Measurements from ENCODE around the gene TRMT10C. TPM values are rescaled to one million over a fixed set of nuclear protein-coding genes. Genes with fewer than 3 reads are reported as not detected.
"Not testable (repeated sequence)": the region's sequence is repeated elsewhere in the genome, so short reads cannot be mapped to it uniquely, and the experiment has no call there.

Gene TRMT10C
- total RNA-seq, 1 donor from 2014 or later, result 30.3 TPM

DNA sequence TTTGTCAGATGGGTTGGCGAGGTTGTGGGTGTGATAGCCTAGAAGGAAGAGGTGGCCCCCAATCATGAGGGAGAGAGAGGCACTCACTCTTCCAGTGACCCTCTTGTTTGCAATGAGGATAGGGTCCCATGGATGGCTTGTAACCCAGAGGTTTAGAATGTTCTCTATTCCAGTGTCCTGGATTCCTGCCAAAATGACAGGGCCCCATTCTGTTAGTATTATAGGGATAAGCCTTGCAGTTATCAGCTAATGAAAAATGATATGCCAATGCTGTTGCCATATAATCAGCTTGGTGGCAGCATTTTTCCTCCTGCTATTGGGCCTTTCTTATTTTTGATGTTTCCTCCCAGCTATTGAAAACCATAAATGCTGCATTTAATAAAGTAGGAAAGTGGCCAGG, 25.4 kb upstream of the TRMT10C start:
- intact Hi-C loops (cut with micrococcal nuclease), result no loop called here
- Histone ChIP-seq H3K4me1 (no peaks in the 10 kb centered on the region), H3K27ac (replicated peaks) (no peak overlapping the region), H3K9me3 (replicated peaks) (no peaks in the 10 kb centered on the region), H3K27me3 (ENCODE audit: low read depth) (no peaks in the 10 kb centered on the region), H3K36me3 (no peaks in the 10 kb centered on the region), H3K4me3 (no peak overlapping the region)
- DNase-seq, result no peak
- TF ChIP-seq CTCF (IDR thresholded peaks at IDR 0.05; ENCODE audit: borderline replicate concordance), result no peak

DNA sequence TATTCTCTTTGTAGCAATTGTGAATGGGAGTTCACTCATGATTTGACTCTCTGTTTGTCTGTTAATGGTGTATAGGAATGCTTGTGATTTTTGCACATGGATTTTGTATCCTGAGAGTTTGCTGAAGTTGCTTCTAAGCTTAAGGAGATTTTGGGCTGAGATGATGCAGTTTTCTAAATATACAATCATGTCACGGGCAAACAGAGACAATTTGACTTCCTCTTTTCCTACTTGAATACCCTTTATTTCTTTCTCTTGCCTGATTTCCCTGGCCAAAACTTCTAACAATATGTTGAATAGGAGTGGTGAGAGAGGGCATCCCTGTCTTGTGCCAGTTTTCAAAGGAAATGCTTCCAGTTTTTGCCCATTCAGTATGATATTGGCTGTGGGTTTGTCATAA, 24.7 kb upstream of the TRMT10C start:
- intact Hi-C loops (cut with micrococcal nuclease); H3K36me3 ChIP-seq; DNase-seq; H3K4me1 ChIP-seq; H3K27ac ChIP-seq (replicated peaks); H3K4me3 ChIP-seq; H3K27me3 ChIP-seq (ENCODE audit: low read depth); H3K9me3 ChIP-seq (replicated peaks): not testable (repeated sequence)

- Histone ChIP-seq H3K27ac (replicated peaks) (no peak overlapping the region), H3K4me1 (no peaks in the 10 kb centered on the region), H3K9me3 (replicated peaks) (no peaks in the 10 kb centered on the region), H3K27me3 (ENCODE audit: low read depth) (no peaks in the 10 kb centered on the region), H3K4me3 (no peak overlapping the region), H3K36me3 (no peaks in the 10 kb centered on the region)
- intact Hi-C loops (cut with micrococcal nuclease), result no loop called here
- no peak for TF ChIP-seq CTCF (IDR thresholded peaks at IDR 0.05; ENCODE audit: borderline replicate concordance)
- DNase-seq, result no peak
These were observed 18.7 kb upstream of the TRMT10C start for GRCh38 chr3:101542957-101543356.

- intact Hi-C loops (cut with micrococcal nuclease), result no loop called here
These were observed 17.4 kb upstream of the TRMT10C start for GRCh38 chr3:101544161-101544850.

GRCh38 chr3:101548527-101549105, 13.1 kb upstream of the TRMT10C start:
- intact Hi-C loops (cut with micrococcal nuclease), result loop anchor here (2.0 kb wide), 1 partner anchor 46 kb away; no protein-coding TSS in a partner anchor
- Histone ChIP-seq H3K9me3 (replicated peaks) (no peaks in the 10 kb centered on the region), H3K27ac (replicated peaks) (no peak overlapping the region), H3K4me1 (no peaks in the 10 kb centered on the region), H3K27me3 (ENCODE audit: low read depth) (no peaks in the 10 kb centered on the region), H3K4me3 (no peak overlapping the region), H3K36me3 (no peaks in the 10 kb centered on the region)
- DNase-seq, result no peak
- TF ChIP-seq CTCF (IDR thresholded peaks at IDR 0.05; ENCODE audit: borderline replicate concordance), result no peak

More at GRCh38 chr3:101544161-101544850, 17.4 kb upstream of the TRMT10C start:
- Histone ChIP-seq H3K27me3 (ENCODE audit: low read depth) (no peaks in the 10 kb centered on the region), H3K4me1 (no peaks in the 10 kb centered on the region), H3K4me3 (no peak overlapping the region), H3K9me3 (replicated peaks) (no peaks in the 10 kb centered on the region), H3K27ac (replicated peaks) (no peak overlapping the region), H3K36me3 (no peaks in the 10 kb centered on the region)
- no peak for DNase-seq
- no peak for TF ChIP-seq CTCF (IDR thresholded peaks at IDR 0.05; ENCODE audit: borderline replicate concordance)

DNA sequence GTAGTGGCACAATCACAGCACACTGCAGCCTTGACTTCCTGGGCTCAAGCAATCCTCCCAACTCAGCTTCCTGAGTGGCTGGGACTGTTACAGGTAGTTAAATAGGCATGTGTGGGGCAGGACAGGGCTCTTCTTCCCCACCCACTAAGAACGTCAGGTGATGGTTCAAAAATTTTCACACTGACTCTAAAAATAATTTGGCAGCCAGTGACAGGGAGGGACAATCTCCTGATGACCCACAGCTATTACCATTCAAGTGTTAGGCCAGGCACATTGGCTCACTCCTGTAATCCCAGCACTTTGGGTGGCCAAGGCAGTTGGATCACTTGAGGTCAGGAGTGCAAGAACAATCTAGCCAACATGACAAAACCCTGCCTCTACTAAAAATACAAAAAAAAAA, 12.2 kb upstream of the TRMT10C start:
- no peak overlapping the region for H3K4me3 ChIP-seq
- H3K27me3 ChIP-seq (ENCODE audit: low read depth), result no peaks in the 10 kb centered on the region
- intact Hi-C loops (cut with micrococcal nuclease), result loop anchor here (2.0 kb wide), 1 partner anchor 45 kb away; no protein-coding TSS in a partner anchor
- H3K4me1 ChIP-seq, result no peaks in the 10 kb centered on the region
- H3K27ac ChIP-seq (replicated peaks), result no peak overlapping the region
- no peaks in the 10 kb centered on the region for H3K9me3 ChIP-seq (replicated peaks)
- no peaks in the 10 kb centered on the region for H3K36me3 ChIP-seq
- no peak for TF ChIP-seq CTCF (IDR thresholded peaks at IDR 0.05; ENCODE audit: borderline replicate concordance)
- no peak for DNase-seq

- H3K27me3 ChIP-seq (ENCODE audit: low read depth); H3K9me3 ChIP-seq (replicated peaks); intact Hi-C loops (cut with micrococcal nuclease); H3K4me1 ChIP-seq; DNase-seq; H3K36me3 ChIP-seq; H3K27ac ChIP-seq (replicated peaks); H3K4me3 ChIP-seq: not testable (repeated sequence)
These were observed 10.1 kb upstream of the TRMT10C start for GRCh38 chr3:101551359-101552081.

GRCh38 chr3:101553381-101553780, 8.3 kb upstream of the TRMT10C start:
- H3K4me1 ChIP-seq; H3K9me3 ChIP-seq (replicated peaks); DNase-seq; H3K4me3 ChIP-seq; H3K36me3 ChIP-seq; intact Hi-C loops (cut with micrococcal nuclease); H3K27ac ChIP-seq (replicated peaks): not testable (repeated sequence)
- peaks cover 19% of the 10 kb centered on the region for H3K27me3 ChIP-seq (ENCODE audit: low read depth)

Data from left ventricle myocardium inferior (tissue), 1 donor.